ENCODE data around the gene RPL12.

The RPL12 gene

GRCh38 chr9:127407492-127407843 is 43.7 kb downstream of the RPL12 start:
- in situ Hi-C loops (cut with MboI; ENCODE audit: low sequenced_read_pairs) = no loop called here

- in situ Hi-C loops (cut with MboI; ENCODE audit: low sequenced_read_pairs) = no loop called here
These were observed 44.3 kb downstream of the RPL12 start for GRCh38 chr9:127406799-127407491.

GRCh38 chr9:127405344-127406125 is 45.7 kb downstream of the RPL12 start:
- in situ Hi-C loops (cut with MboI; ENCODE audit: low sequenced_read_pairs) = no loop called here

- in situ Hi-C loops (cut with MboI; ENCODE audit: low sequenced_read_pairs) = no loop called here
These were observed 46.6 kb downstream of the RPL12 start for GRCh38 chr9:127404631-127405030.

GRCh38 chr9:127403507-127404192 is 47.6 kb downstream of the RPL12 start:
- in situ Hi-C loops (cut with MboI; ENCODE audit: low sequenced_read_pairs) = no loop called here

- in situ Hi-C loops (cut with MboI; ENCODE audit: low sequenced_read_pairs) = no loop called here
These were observed 48.7 kb downstream of the RPL12 start for GRCh38 chr9:127402401-127403090.

GRCh38 chr9:127399736-127400269 is 51.4 kb downstream of the RPL12 start:
- in situ Hi-C loops (cut with MboI; ENCODE audit: low sequenced_read_pairs) = no loop called here

- in situ Hi-C loops (cut with MboI; ENCODE audit: low sequenced_read_pairs) = no loop called here
These were observed 52.3 kb downstream of the RPL12 start for GRCh38 chr9:127398715-127399400.

- in situ Hi-C loops (cut with MboI; ENCODE audit: low sequenced_read_pairs) = no loop called here
These were observed 52.9 kb downstream of the RPL12 start for GRCh38 chr9:127398275-127398647.

Measured in HL-60/S4 treated with retinoic acid at 250 ng/mL for 4 days and 3 days (cell line).